ENCODE results near the gene MRPS31. TPM values are rescaled to one million over a fixed set of nuclear protein-coding genes. Genes with fewer than 3 reads are reported as not detected.

The MRPS31 gene
- total RNA-seq, 1 experiment from 2014 or later, result 10.9 TPM

DNA sequence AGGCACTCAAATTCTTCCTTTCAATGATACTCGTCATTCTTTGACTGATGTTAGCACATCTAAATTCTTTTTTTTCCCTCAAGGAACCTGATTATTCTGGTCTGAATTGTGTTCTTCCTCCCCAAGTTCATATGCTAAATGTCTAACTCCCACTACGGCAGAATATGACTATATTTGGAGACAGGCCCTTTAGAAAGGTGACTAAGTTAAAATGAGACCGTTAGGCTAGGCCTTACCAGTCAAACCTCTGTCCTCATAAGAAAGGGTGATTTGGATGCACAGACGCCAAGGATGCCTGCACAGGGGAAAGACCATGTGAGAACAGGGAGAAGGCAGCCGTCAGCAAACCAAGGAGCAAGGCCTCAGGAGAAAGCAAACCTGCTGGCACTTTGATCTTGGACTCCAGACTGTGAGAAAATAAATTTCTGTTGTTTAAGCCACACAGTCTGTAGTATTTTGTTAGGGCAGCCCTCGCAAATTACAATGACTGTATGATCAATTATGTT, 91.5 kb downstream of the MRPS31 start:
- DNase-seq (ENCODE audit: low read depth, low spot score), result no peak
- CTCF ChIA-PET, result no interaction called here

More for the DNA sequence above, 91.5 kb downstream of the MRPS31 start:
- no peaks in the 10 kb centered on the region for H3K9me3 ChIP-seq (ENCODE audit: control insufficient read depth, insufficient read depth, low read depth, low read length)
- H3K36me3 ChIP-seq (ENCODE audit: control insufficient read depth, insufficient read depth, low read length), result no peaks in the 10 kb centered on the region
- H3K27me3 ChIP-seq (ENCODE audit: control insufficient read depth, insufficient read depth, low read length), result no peaks in the 10 kb centered on the region
- no peak for ATAC-seq
- in situ Hi-C loops (cut with HindIII; ENCODE audit: low pct_unique_long_range_greater_than_20kb, low sequenced_read_pairs) (no loop called here), intact Hi-C loops (cut with micrococcal nuclease; ENCODE audit: unreplicated experiment) (no loop called here)
- BruUV-seq (replicated peaks), result no TSS peak
- no peak overlapping the region for H3K4me3 ChIP-seq (ENCODE audit: low read depth in 2 of 2, low read length in 2 of 2)
- POLR2A ChIA-PET, result no interaction called here
- H3K27ac ChIP-seq (ENCODE audit: low read length), result no peak overlapping the region
- no peak for TF ChIP-seq SIN3A (IDR thresholded peaks at IDR 0.05; ENCODE audit: borderline replicate concordance, insufficient read depth, low read depth, low read length)
- no peak for TF ChIP-seq TCF7L2 (IDR thresholded peaks at IDR 0.05; ENCODE audit: low read depth, low read length)
- TF ChIP-seq, protein P1, sequence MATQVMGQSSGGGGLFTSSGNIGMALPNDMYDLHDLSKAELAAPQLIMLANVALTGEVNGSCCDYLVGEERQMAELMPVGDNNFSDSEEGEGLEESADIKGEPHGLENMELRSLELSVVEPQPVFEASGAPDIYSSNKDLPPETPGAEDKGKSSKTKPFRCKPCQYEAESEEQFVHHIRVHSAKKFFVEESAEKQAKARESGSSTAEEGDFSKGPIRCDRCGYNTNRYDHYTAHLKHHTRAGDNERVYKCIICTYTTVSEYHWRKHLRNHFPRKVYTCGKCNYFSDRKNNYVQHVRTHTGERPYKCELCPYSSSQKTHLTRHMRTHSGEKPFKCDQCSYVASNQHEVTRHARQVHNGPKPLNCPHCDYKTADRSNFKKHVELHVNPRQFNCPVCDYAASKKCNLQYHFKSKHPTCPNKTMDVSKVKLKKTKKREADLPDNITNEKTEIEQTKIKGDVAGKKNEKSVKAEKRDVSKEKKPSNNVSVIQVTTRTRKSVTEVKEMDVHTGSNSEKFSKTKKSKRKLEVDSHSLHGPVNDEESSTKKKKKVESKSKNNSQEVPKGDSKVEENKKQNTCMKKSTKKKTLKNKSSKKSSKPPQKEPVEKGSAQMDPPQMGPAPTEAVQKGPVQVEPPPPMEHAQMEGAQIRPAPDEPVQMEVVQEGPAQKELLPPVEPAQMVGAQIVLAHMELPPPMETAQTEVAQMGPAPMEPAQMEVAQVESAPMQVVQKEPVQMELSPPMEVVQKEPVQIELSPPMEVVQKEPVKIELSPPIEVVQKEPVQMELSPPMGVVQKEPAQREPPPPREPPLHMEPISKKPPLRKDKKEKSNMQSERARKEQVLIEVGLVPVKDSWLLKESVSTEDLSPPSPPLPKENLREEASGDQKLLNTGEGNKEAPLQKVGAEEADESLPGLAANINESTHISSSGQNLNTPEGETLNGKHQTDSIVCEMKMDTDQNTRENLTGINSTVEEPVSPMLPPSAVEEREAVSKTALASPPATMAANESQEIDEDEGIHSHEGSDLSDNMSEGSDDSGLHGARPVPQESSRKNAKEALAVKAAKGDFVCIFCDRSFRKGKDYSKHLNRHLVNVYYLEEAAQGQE (IDR thresholded peaks at IDR 0.05; ENCODE audit: insufficient read depth in 1 of 2, low read depth in 2 of 2, low read length in 1 of 2), result no peak
- H3K4me1 ChIP-seq (ENCODE audit: control insufficient read depth, insufficient read depth, low read length), result no peaks in the 10 kb centered on the region

Small RNA genes within 50 kb of the gene (microRNA-seq; reads per million reads assigned to microRNA genes)
- gene MIR320D1 (ENCODE audit: unreplicated experiment) (not detected), gene MIR621 (ENCODE audit: unreplicated experiment) (not detected)

Other genes with a start within 250 kb of the MRPS31 start
- 2.1 TPM for gene FOXO1, start 104.5 kb downstream of the MRPS31 start, total RNA-seq (2021; ENCODE audit: unreplicated experiment)
- gene SLC25A15, start 18.4 kb upstream of the MRPS31 start, total RNA-seq (2021; ENCODE audit: unreplicated experiment), result 16.4 TPM
- 28.5 TPM for gene ELF1, start 248.1 kb upstream of the MRPS31 start, total RNA-seq (2021; ENCODE audit: unreplicated experiment)

All from Panc1 (cell line).